IPS-18c (cell line): Measurements from ENCODE around the gene TMEM258.

Experiments
- H3K4me3 ChIP-seq: 2 replicates; pipeline ENCODE4 v1.7.0; 2013; ENCODE audit warnings: low read depth, mild to moderate bottlenecking, low read length, moderate library complexity; ENCODE audit not compliant: insufficient read depth
- H3K9me3 ChIP-seq: one replicate; pipeline ENCODE4 v1.6.1; 2013; ENCODE audit warnings: mild to moderate bottlenecking, low read length, moderate library complexity; ENCODE audit not compliant: control insufficient read depth, insufficient read depth

Gene TMEM258

DNA sequence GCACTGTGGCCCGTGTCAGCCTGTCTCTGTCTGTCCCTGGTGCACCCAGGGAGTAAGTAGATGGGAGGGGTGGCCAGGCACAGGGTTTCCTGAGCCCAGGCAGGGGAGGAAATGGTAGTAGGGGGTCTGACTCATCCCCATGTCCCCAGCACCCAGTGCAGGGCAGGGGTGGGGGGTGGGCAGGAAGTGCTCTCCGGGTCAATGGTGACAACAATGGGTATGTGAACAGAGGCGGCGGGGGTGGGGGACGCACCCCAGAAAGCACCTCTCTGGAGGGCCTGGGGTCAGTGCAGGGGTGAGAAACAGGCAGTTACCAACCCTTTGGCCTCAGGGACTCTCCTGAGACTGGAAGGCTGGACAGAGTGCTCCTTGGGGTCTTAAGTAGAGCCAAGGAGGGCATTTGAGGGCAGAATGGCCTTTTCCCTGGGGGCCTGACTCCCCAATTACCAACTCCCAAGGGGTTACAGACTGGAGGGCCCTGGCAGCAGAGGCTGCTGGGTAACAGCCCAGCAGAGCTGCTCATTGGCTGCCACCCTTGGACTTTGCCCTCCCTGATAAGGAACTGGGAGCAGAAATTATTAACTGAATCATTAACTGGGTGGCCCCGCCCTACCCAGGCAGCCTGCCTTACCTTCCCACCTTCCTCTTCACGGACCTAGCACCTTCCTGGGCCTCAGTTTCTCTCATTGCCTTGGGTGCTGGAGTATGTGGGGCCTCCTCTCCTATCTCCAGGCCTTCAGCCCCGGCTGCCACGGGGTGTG lies 35.8 kb downstream of the TMEM258 start:
- H3K9me3 ChIP-seq, result peaks cover 3% of the 10 kb centered on the region
- H3K4me3 ChIP-seq, result no peak overlapping the region

- Histone ChIP-seq H3K4me3 (no peak overlapping the region), H3K9me3 (peaks cover 3% of the 10 kb centered on the region)
Measured at GRCh38 chr11:61756147-61756451, 36.3 kb downstream of the TMEM258 start.

DNA sequence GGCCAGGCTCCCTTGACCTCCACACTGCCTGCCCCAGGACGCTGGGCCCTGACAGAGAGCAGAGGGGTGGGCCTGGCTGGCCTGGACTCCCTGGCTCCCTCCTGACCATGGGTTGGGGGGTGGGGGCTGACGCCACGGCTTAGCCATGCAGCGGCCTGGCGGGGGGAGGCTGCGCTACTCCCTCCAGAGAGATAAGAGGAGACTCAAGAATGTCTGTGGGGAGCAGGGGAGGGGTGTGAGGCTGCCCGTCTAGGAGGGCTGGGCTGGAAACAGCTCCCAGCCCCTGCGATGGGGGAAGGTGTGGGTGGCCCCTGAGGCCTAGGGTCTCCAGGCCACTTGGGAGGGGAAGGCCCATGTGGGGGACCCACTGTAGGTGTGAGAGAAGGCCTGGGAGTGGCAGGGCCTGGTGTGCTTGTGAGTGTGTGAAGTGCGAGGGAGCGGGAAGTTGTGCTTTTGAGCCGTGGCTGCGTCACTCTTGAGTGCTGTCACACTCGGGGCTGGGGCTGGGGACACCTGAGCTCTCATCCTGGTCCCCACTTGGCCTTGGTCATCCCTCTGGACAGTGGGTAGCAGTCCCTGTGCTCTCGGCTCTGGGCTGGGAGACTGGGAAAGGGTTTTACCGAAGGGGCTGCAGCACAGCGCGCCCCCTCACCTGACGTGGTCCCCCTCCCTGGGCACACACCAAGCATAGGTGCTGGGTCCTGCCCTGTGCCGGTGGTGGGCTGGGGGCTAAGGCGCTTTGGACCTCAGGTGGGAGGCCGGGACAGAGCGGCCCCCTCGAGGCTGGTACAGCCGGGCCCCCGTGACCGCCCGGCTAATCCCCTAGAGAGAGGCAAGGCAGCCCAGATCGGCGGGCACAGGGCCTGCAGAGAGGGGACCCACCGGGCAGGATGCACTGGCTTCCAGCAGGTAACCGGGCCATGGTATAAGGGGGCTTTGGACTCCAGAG lies 37.6 kb downstream of the TMEM258 start:
- no peak overlapping the region for H3K4me3 ChIP-seq

DNA sequence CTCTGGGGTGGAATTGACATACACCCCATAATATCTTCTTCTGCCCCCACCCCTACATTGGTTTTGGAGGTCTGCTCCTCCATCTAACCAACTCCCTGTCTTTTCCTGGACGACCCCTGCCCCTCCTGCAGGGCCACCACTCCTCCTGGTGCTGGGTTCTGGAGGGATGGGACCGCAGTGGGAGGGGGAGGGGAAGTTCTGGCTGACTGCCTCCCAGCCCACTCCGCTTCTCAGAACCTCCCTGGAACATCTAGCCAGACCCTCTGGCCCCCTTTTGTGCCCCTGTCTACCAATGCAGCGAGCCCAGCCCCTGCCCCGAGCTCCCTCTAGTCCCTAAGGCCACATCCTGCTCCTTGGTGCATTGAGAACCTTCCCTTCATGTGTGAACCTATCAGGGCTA lies 38.7 kb downstream of the TMEM258 start:
- H3K4me3 ChIP-seq, result no peak overlapping the region

More for the DNA sequence above, 37.6 kb downstream of the TMEM258 start:
- H3K9me3 ChIP-seq, result peaks cover 7% of the 10 kb centered on the region

DNA sequence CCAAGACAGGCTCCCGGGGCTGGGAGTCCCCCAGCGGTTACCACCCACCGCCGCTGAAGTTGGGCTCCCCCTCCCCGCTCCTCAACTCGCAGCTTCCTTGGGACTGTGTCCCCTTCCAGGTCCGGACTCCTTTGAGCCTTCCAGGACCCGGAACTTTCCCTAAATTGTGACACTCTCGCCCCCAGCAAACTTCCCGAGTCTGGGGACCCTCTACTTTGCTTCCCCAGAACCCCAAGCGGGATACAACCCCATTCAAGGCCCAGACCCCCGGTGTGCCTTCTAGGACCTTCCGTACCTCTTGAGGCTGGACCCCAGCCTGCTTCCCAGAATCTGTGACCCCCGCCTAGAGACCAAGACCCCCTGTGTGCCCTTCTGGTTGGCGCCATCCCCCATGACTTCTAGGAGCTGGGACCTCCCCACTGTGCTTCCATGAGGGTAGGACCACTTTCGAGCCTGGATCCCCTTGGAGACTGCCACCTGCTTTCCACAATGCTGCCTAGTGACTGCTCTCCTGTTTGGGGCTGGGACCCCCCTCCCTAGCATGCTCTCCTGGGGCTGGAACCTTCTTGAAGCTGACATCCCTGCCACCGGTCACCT lies 39.4 kb downstream of the TMEM258 start:
- Histone ChIP-seq H3K4me3 (peak overlapping the region; percentile 64), H3K9me3 (peaks cover 7% of the 10 kb centered on the region)

More for the DNA sequence above, 38.7 kb downstream of the TMEM258 start:
- H3K9me3 ChIP-seq, result peaks cover 7% of the 10 kb centered on the region

GRCh38 chr11:61752117-61752924 lies 40.1 kb downstream of the TMEM258 start, which contains the start of gene MYRF:
Gene MYRF, plus strand, starts transcription at chr11:61752636. Its CDS starts 109 bp downstream, at chr11:61752745.
- H3K4me3 ChIP-seq, result peak within 1 kb of the TSS; percentile 64
- peaks cover 7% of the 10 kb centered on the region for H3K9me3 ChIP-seq

- peaks cover 7% of the 10 kb centered on the region for H3K9me3 ChIP-seq
- H3K4me3 ChIP-seq, result no peak overlapping the region
Measured at GRCh38 chr11:61751384-61751783, 41.0 kb downstream of the TMEM258 start.

- Histone ChIP-seq H3K9me3 (peaks cover 7% of the 10 kb centered on the region), H3K4me3 (no peak overlapping the region)
Measured at GRCh38 chr11:61750631-61751273, 41.6 kb downstream of the TMEM258 start.

DNA sequence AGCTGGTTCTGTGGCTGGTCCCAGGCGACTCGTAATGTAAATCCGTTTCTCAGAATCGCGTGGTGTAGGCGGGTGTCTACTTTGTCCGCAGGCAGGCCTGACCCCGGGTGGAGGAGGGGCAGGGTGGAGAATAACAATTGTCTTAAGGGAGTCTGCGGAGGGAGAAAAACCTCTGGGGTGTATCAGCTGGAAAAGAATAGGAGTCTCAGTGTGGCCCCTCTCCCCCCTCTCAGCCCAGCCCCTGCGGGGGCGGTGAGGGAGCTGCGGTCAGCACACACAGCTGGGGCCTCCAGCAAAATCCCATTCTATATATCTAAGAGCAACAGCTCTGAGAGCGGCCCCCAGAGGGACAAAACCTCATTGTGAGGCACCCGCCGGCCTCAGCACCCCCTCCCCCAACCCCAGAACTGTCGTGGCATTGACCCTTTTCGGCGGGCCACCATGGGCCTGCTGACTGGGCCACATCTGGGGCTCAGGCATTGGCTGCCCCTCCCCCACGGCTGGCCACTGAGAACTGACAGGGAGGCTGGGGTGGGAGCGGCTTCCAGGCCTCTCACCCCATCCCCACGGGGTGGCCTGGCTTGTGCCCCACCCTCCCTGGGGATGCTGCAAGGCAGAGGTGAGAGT lies 42.7 kb downstream of the TMEM258 start:
- H3K4me3 ChIP-seq, result no peak overlapping the region
- peaks cover 7% of the 10 kb centered on the region for H3K9me3 ChIP-seq

DNA sequence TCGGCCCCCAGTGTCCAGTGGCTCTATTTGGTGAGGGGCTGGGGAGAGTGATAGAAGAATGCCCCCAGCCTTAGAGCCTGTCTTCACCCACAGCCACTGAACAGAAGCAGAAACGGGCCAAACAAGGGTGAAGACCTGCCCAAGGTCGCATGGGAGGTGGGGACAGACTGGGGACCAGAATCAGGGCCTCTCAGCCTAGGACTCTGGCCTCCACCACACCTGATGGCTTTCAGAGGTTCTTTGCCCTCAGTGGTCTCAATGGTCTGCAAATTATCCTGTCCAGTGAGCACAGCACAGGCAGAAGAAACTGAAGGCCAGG lies 44.5 kb downstream of the TMEM258 start:
- peaks cover 7% of the 10 kb centered on the region for H3K9me3 ChIP-seq
- no peak overlapping the region for H3K4me3 ChIP-seq

DNA sequence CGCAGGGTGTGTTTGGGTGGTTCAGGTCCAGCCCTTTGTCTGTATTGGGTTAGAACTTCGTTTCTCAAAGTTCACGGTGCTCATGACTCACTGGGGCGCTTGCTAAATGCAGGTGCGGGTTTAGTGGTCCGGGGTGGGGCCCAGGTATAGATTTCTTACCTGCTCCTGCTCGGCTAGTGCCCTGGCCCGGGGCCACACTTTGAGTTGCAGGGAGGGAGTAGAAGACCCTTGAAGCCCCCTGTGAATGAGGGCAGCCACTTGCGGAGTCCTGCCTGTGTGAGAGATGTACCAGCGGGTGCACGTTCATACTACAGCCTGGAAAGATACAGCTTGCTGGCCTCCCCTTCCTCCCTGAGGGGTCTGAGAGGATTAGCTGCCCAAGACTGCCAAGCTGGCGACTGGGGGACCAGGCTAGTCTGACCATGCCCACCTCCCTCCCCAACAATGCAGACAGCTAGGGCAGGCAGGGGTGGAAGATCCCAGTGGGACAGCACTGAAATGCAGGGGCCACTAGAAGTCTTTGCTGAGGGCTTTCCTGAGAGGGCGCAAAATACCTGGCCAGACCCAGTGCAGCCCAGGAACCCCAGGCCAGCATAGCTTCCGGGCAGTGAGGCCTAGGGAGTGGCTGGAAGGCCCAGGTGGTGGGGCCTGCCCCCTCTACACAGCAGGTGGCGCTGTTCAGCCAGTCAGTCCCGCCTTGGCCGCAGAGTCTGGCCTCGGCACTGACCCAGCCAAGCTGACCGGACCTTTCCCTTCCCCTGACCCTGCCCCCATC lies 45.0 kb downstream of the TMEM258 start:
- no peak overlapping the region for H3K4me3 ChIP-seq
- H3K9me3 ChIP-seq, result peaks cover 4% of the 10 kb centered on the region

DNA sequence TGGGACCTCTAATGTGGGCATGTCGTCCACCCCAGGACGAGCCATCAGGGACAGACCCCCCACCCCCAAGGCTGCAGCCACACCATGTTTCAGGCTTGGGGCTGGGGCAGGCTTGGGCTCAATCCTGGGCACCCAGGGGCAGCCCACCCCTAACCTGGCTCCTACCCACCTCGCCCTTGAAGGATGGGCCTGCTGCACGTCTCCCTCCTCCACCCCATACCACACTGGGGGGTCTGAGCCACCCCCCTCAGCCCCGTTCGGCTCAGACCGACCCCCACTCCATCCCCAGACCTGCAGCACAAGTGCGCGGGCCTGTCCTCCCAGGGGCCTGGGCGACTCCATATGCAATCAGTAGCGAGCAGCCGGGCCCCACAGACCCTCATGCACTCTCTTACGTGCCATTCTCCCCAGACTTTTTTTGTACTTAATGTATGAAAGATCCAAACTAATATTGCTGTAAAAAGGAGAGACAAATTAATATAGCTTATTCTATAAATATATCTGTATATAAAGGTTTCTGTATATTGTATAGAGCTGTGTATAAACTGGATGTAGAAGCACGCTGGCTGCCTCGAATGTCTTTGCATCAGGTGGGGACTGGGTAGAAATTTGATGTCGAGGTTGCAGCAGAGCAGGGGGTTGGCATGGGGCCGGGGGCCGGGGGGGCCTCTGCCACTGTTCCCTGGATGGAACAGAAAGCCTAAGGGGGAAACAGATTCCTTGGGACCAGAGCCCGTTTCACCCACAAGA lies 45.8 kb downstream of the TMEM258 start:
- Histone ChIP-seq H3K9me3 (peaks cover 4% of the 10 kb centered on the region), H3K4me3 (no peak overlapping the region)

DNA sequence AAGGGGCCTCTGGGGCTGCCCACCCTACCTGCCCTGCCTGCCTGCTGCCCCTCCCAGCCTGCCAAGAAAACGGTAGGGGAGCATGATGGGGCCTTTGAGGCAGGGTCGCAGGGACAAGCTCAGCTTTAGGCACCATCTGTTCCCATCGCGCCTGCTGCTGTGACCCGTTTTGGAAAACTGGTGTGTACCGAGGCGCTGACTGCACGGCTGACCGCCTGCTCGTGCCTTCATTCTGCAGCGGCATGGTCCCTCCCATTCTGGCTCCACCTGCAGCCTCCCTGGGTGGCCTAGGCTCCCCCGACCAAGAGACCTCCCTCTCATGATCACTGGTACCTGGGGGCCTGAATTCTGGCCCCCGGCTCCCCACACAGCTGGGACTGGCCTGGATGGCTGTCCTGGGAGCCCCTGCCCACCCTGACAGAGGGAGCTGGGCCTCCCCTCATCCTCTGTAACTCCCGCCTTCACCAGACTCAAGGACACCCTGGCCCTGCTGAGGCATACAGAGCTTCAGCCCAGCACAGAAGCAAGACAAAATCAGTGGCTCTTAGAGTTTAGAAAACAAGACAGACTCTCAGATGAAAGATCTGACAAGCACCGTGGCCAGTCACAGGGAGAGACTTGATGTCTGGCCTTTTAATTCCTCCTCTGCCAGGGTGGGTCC lies 46.5 kb downstream of the TMEM258 start:
- Histone ChIP-seq H3K9me3 (peaks cover 2% of the 10 kb centered on the region), H3K4me3 (no peak overlapping the region)

DNA sequence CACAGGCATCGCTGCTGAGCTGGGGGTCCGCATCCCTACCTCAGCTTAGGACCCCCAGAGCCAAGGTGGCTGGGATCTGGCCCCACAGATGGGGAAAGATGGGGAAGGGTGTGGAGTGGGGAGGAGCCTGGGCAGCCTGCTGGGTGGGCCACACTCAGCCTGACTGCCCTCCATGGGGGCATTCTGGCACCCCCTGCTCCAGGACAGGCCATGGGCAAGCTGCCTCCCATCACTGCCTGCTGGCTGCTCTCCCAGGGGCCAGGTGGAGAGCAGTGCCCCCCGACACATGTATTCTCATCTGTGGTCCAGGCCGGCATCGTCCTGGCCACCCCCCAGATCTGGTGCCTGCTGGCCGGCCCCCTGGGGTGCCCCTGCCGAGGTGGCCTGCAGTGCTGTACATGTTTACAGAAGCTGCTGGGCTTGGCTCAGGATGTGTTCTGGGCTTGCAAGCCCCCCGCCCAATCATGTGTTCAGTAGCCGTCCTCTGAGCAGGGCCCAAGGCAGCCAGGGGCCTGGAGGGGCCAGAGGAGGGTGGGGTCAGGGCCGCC lies 47.7 kb downstream of the TMEM258 start:
- Histone ChIP-seq H3K4me3 (no peak overlapping the region), H3K9me3 (no peaks in the 10 kb centered on the region)
